Aorta (tissue), 5 donors: ENCODE results near the gene CGB1. TPM values are rescaled to one million over a fixed set of nuclear protein-coding genes. Genes with fewer than 3 reads are reported as not detected.

Source experiments
- ATAC-seq: fragments of 200-7000 bp; cut with Tn5 transposase; one replicate; pipeline ENCODE4 v1.9.1; 2022; ENCODE audit warnings: moderate library complexity; ENCODE audit not compliant: low FRiP score
- DNase-seq, 2 donors: peaks; one replicate each; pipeline ENCODE4 v3.0.0-alpha.2; 2020
- H3K27ac ChIP-seq, 2 donors: one replicate each; pipeline ENCODE4 v1.5.1; 2013; ENCODE audit warnings: low read length in 2 of 2, mild to moderate bottlenecking in 2 of 2, moderate library complexity in 2 of 2, control low read depth in 1 of 2, inconsistent platforms in 1 of 2, low read depth in 1 of 2
- H3K27me3 ChIP-seq, 2 donors: one replicate each; pipeline ENCODE4 v1.6.1; 2013; ENCODE audit warnings: control low read depth in 1 of 2, low read length in 1 of 2, mild to moderate bottlenecking in 1 of 2, moderate library complexity in 1 of 2; ENCODE audit not compliant: insufficient read depth in 2 of 2, control insufficient read depth in 1 of 2
- H3K36me3 ChIP-seq, 2 donors: one replicate each; pipeline ENCODE4 v1.6.1; 2013; ENCODE audit warnings: control low read depth in 1 of 2, low read length in 1 of 2, mild to moderate bottlenecking in 1 of 2; ENCODE audit not compliant: insufficient read depth in 2 of 2, control insufficient read depth in 1 of 2
- H3K4me1 ChIP-seq, 2 donors: one replicate each; pipeline ENCODE4 v1.6.1; 2013; ENCODE audit warnings: low read length in 2 of 2, control low read depth in 1 of 2, mild to moderate bottlenecking in 1 of 2, moderate library complexity in 1 of 2; ENCODE audit not compliant: insufficient read depth in 2 of 2, control insufficient read depth in 1 of 2
- H3K4me3 ChIP-seq, 2 donors: one replicate each; pipeline ENCODE4 v1.5.1; 2013; ENCODE audit warnings: low read length in 2 of 2, control low read depth in 1 of 2, mild to moderate bottlenecking in 1 of 2
- H3K9me3 ChIP-seq: one replicate; pipeline ENCODE4 v1.6.1; 2013; ENCODE audit warnings: mild to moderate bottlenecking, low read length; ENCODE audit not compliant: control insufficient read depth
- WGBS, 2 donors: extraction: QIAGEN DNeasy Blood & Tissue Kit; methylation state at CpG; one replicate each; pipeline ENCODE4 v1.1.7; 2013; 5-methylcytosine and 5-hydroxymethylcytosine counted together
- intact Hi-C, 2 donors: fragments of 100-400 bp; cut with DNase I; formaldehyde crosslinking; loops; one replicate each; pipeline versions ENCODE4 v1.14.2 to v1.15.0; 2022
- polyA plus RNA-seq, 2 donors: library from polyadenylated mRNA; stranded (reverse); fragments of 200-250 nt; gene quantifications; one replicate each; pipeline ENCODE4 v1.2.3, GENCODE V29; 2013
- total RNA-seq, 2 donors: library from RNA; stranded (reverse); fragmentation: NEBNext Ultra II Directional; extraction: Animal tissue kit (Norgen Biotek cat#: 25700); gene quantifications; one replicate each; pipeline ENCODE4 v1.2.1, GENCODE V29; 2021
- donor health status: healthy with polysubstance abuse.
- donor health status: Bipolar disorder and iron deficiency.
- donor health status: DM: no; HTN: no; CAD: no.
- donor health status: DM: no; HTN: no; CAD: no.
- donor health status: DM: yes; HTN: yes; CAD: no.

The CGB1 gene
- total and polyA plus RNA-seq, 4 donors = not detected

- no peak for ATAC-seq
- peak overlapping the region in 1 of 2 donors; percentile 33 for H3K27ac ChIP-seq
- H3K9me3 ChIP-seq = no peaks in the 10 kb centered on the region
- H3K36me3 ChIP-seq = no peaks in the 10 kb centered on the region
- 0 to 2% methylated on average over 13 of the region's 13 CpGs for WGBS, 2 donors
- H3K4me1 ChIP-seq = no peaks in the 10 kb centered on the region
- H3K4me3 ChIP-seq = peak overlapping the region; percentile 60 to 63
- intact Hi-C loops = loop anchor here in 1 of 2 donors (10.0 kb wide), 1 partner anchor 151 kb away; no protein-coding TSS in a partner anchor
- peak in 1 of 2 donors; percentile 77 for DNase-seq
- H3K27me3 ChIP-seq = no peaks in the 10 kb centered on the region
Observed at GRCh38 chr19:48994035-48994386, 42.7 kb downstream of the CGB1 start.

- peak; percentile 97 for ATAC-seq
- 0 to 1% methylated on average over 56 of the region's 56 CpGs for WGBS, 2 donors
- peaks cover 0 to 4% of the 10 kb centered on the region in 2 donors for H3K36me3 ChIP-seq
- H3K27ac ChIP-seq = peak within 1 kb of the TSS; percentile 31 to 100
- no peaks in the 10 kb centered on the region for H3K4me1 ChIP-seq
- H3K4me3 ChIP-seq = peak within 1 kb of the TSS; percentile 60 to 97
- intact Hi-C loops = loop anchor here in 1 of 2 donors (2.0 to 10.0 kb wide), 2 partner anchors 29 to 151 kb away; partner anchors contain the start of gene FTL
- H3K9me3 ChIP-seq = no peaks in the 10 kb centered on the region
- peak; percentile 100 for DNase-seq
- H3K27me3 ChIP-seq = no peaks in the 10 kb centered on the region
Observed at GRCh38 chr19:48993175-48994034, 43.3 kb downstream of the CGB1 start, which contains the start of the genes GYS1 and RUVBL2. Gene GYS1 (minus strand): TSS chr19:48993309. CDS start chr19:48993112, 197 bp downstream. Gene RUVBL2 (plus strand): TSS chr19:48993887. CDS start chr19:48993912, 25 bp downstream.

GRCh38 chr19:48992581-48993174 lies 44.0 kb downstream of the CGB1 start:
- intact Hi-C loops = loop anchor here in 1 of 2 donors (2.0 to 10.0 kb wide), 2 partner anchors 28 to 152 kb away; partner anchors contain the start of gene FTL
- no peaks in the 10 kb centered on the region for H3K27me3 ChIP-seq
- H3K9me3 ChIP-seq = no peaks in the 10 kb centered on the region
- peak overlapping the region; percentile 31 to 100 for H3K27ac ChIP-seq
- DNase-seq (no peak), ATAC-seq (peak; percentile 6)
- peaks cover 0 to 4% of the 10 kb centered on the region in 2 donors for H3K36me3 ChIP-seq
- peak overlapping the region; percentile 44 to 97 for H3K4me3 ChIP-seq
- H3K4me1 ChIP-seq = no peaks in the 10 kb centered on the region
- WGBS, 2 donors = 0 to 1% methylated on average over 20 of the region's 20 CpGs

GRCh38 chr19:48991873-48992580 lies 44.7 kb downstream of the CGB1 start:
- Histone ChIP-seq H3K4me1 (no peaks in the 10 kb centered on the region), H3K9me3 (no peaks in the 10 kb centered on the region), H3K27ac (peak overlapping the region; percentile 31 to 100), H3K4me3 (peak overlapping the region; percentile 44 to 97), H3K27me3 (no peaks in the 10 kb centered on the region), H3K36me3 (peaks cover 0 to 4% of the 10 kb centered on the region in 2 donors)
- ATAC-seq (peak; percentile 76), DNase-seq (peak; percentile 84 to 85)
- 6% methylated on average over 8 of the region's 8 CpGs for WGBS, 2 donors
- intact Hi-C loops = loop anchor here in 1 of 2 donors (2.0 to 10.0 kb wide), 2 partner anchors 27 to 153 kb away; partner anchors contain the start of gene FTL

- WGBS, 2 donors = 82 to 83% methylated on average over 22 of the region's 22 CpGs
- Histone ChIP-seq H3K9me3 (no peaks in the 10 kb centered on the region), H3K27ac (no peak overlapping the region), H3K4me1 (no peaks in the 10 kb centered on the region), H3K36me3 (peaks cover 0 to 4% of the 10 kb centered on the region in 2 donors), H3K4me3 (no peak overlapping the region), H3K27me3 (no peaks in the 10 kb centered on the region)
- intact Hi-C loops = loop anchor here in 1 of 2 donors (10.0 kb wide), 1 partner anchor 154 kb away; no protein-coding TSS in a partner anchor
- no peak for DNase-seq
- no peak for ATAC-seq
Observed at GRCh38 chr19:48991011-48991609, 45.6 kb downstream of the CGB1 start.

- intact Hi-C loops = loop anchor here in 1 of 2 donors (10.0 kb wide), 1 partner anchor 154 kb away; no protein-coding TSS in a partner anchor
- Histone ChIP-seq H3K36me3 (peaks cover 0 to 4% of the 10 kb centered on the region in 2 donors), H3K4me1 (no peaks in the 10 kb centered on the region), H3K27me3 (no peaks in the 10 kb centered on the region), H3K9me3 (no peaks in the 10 kb centered on the region), H3K4me3 (no peak overlapping the region), H3K27ac (no peak overlapping the region)
- ATAC-seq (no peak), DNase-seq (no peak)
- 69 to 73% methylated on average over 4 of the region's 4 CpGs for WGBS, 2 donors
Observed at GRCh38 chr19:48990400-48990799, 46.3 kb downstream of the CGB1 start.

GRCh38 chr19:48989701-48990291 lies 46.9 kb downstream of the CGB1 start:
- 52 to 56% methylated on average over 15 to 17 of the region's 17 CpGs for WGBS, 2 donors
- no peak for DNase-seq
- Histone ChIP-seq H3K27ac (no peak overlapping the region), H3K9me3 (no peaks in the 10 kb centered on the region), H3K4me1 (no peaks in the 10 kb centered on the region), H3K27me3 (no peaks in the 10 kb centered on the region), H3K36me3 (peaks cover 0 to 4% of the 10 kb centered on the region in 2 donors), H3K4me3 (no peak overlapping the region)
- intact Hi-C loops = loop anchor here in 1 of 2 donors (10.0 kb wide), 1 partner anchor 155 kb away; no protein-coding TSS in a partner anchor
- no peak for ATAC-seq
